DND-41 (cell line): ENCODE data around the gene DYSF.

Experiments
- CTCF ChIP-seq: IDR thresholded peaks from 2 replicates; pipeline ENCODE4 v1.5.1; 2012; ENCODE audit warnings: borderline replicate concordance, low read length, moderate library complexity, mild to moderate bottlenecking; ENCODE audit not compliant: poor library complexity, severe bottlenecking; ENCODE audit errors: extremely low read depth
- EZH2 ChIP-seq: IDR thresholded peaks from 3 replicates; pipeline ENCODE4 v1.6.1; 2012; ENCODE audit warnings: borderline replicate concordance, low read depth, mild to moderate bottlenecking, moderate library complexity, low read length, inconsistent platforms; ENCODE audit not compliant: severe bottlenecking

DNA sequence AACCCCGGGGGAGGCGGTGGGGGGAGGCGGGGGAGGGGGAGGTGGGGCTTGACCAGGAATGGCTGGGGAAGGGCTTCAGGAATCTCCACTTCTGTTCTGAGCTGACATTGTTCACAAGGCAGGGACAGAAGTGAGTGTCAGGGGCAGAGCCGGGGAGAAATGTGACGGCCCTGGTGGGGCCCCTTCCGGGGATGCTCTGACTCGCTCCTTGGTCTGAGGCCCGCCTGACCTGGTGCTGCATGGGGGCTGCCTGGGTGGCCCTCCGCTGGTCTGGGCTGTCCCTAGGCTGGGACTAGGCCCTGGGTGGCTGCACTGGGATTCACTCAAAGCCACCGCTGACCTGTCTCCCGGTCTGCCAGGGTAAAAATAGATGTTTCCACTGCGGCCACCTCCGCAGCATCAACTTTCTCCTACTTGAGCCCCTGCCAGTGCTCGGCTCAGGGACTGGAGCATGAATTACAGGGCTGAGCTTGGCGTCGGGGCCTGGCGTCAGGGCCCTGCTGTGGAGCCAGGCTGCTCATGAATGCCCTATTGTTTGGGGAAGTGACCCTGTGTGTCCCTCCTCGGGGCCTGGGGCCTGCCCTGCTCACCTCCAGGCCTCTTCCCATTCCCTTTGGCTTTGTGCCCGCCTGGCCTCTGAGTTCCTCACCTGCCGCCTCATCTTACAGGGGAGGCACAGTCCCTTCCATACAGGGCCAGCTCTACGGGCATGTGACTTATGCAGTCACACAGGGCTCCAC, 247.5 kb downstream of the DYSF start:
- no peak for TF ChIP-seq CTCF
- TF ChIP-seq EZH2, result no peak
